Measurements from ENCODE around the gene DDR2.
A peak's percentile ranks its signal among the peaks of the same experiment; 100 is the strongest.
"Not testable (repeated sequence)": the region's sequence is repeated elsewhere in the genome, so short reads cannot be mapped to it uniquely, and the experiment has no call there.

Gene DDR2

GRCh38 chr1:162727493-162727892 lies 95.2 kb downstream of the DDR2 start:
- DNase-seq = not testable (repeated sequence)

- DNase-seq = no peak
Measured at GRCh38 chr1:162728573-162728972, 96.3 kb downstream of the DDR2 start.

- not testable (repeated sequence) for DNase-seq
Measured at GRCh38 chr1:162729195-162729774, 97.0 kb downstream of the DDR2 start.

GRCh38 chr1:162732094-162732493 lies 99.8 kb downstream of the DDR2 start:
- DNase-seq = no peak

- peak; percentile 75 for DNase-seq
Measured at GRCh38 chr1:162732566-162733335, 100.5 kb downstream of the DDR2 start.

- no peak for DNase-seq
Measured at GRCh38 chr1:162733336-162733590, 101.0 kb downstream of the DDR2 start.

- no peak for DNase-seq
Measured at GRCh38 chr1:162734047-162734446, 101.8 kb downstream of the DDR2 start.

- DNase-seq = no peak
Measured at GRCh38 chr1:162736184-162736583, 103.9 kb downstream of the DDR2 start.

GRCh38 chr1:162736633-162737067 lies 104.4 kb downstream of the DDR2 start:
- DNase-seq = no peak

GRCh38 chr1:162740755-162741154 lies 108.5 kb downstream of the DDR2 start:
- no peak for DNase-seq

GRCh38 chr1:162741574-162741973 lies 109.3 kb downstream of the DDR2 start:
- no peak for DNase-seq

- not testable (repeated sequence) for DNase-seq
Measured at GRCh38 chr1:162746264-162746942, 114.1 kb downstream of the DDR2 start.

GRCh38 chr1:162753001-162753658 lies 120.9 kb downstream of the DDR2 start:
- DNase-seq = no peak

GRCh38 chr1:162753998-162754585 lies 121.8 kb downstream of the DDR2 start:
- DNase-seq = no peak

GRCh38 chr1:162755306-162755705 lies 123.0 kb downstream of the DDR2 start:
- DNase-seq = no peak

GRCh38 chr1:162756523-162756922 lies 124.3 kb downstream of the DDR2 start:
- DNase-seq = no peak

GRCh38 chr1:162757476-162757875 lies 125.2 kb downstream of the DDR2 start:
- no peak for DNase-seq

- DNase-seq = no peak
Measured at GRCh38 chr1:162765788-162766187, 133.5 kb downstream of the DDR2 start.

- no peak for DNase-seq
Measured at GRCh38 chr1:162772571-162773154, 140.4 kb downstream of the DDR2 start.

- DNase-seq = no peak
Measured at GRCh38 chr1:162774007-162774406, 141.7 kb downstream of the DDR2 start.

- DNase-seq = no peak
Measured at GRCh38 chr1:162779043-162779442, 146.8 kb downstream of the DDR2 start.

- no peak for DNase-seq
Measured at GRCh38 chr1:162782671-162783070, 150.4 kb downstream of the DDR2 start.

GRCh38 chr1:162784926-162785325 lies 152.7 kb downstream of the DDR2 start:
- DNase-seq = not testable (repeated sequence)
